Posterior vena cava (tissue), 2 donors: Measurements from ENCODE around the gene AMZ1. TPM values are rescaled to one million over a fixed set of nuclear protein-coding genes. Genes with fewer than 3 reads are reported as not detected.
A peak's percentile ranks its signal among the peaks of the same experiment; 100 is the strongest.

Experiments used
- DNase-seq: peaks from one replicate; pipeline ENCODE4 v3.0.0-alpha.2; 2020; ENCODE audit warnings: low spot score
- intact Hi-C, 2 donors: fragments of 100-400 bp; cut with DNase I; formaldehyde crosslinking; loops; one replicate each; pipeline versions ENCODE4 v1.14.1 to v1.14.2; 2022 to 2023
- total RNA-seq, 2 donors: library from RNA; stranded (reverse); fragmentation: NEBNext Ultra II Directional; extraction: Animal tissue kit (Norgen Biotek cat#: 25700); gene quantifications; one replicate each; pipeline ENCODE4 v1.2.1, GENCODE V29; 2021
- donor health status: DM: yes; HTN: yes; CAD: no.
- donor health status: DM: yes; HTN: yes; CAD: no.

Gene AMZ1
- total RNA-seq, 2 donors from 2014 or later: 0.32 to 1.1 TPM

DNA sequence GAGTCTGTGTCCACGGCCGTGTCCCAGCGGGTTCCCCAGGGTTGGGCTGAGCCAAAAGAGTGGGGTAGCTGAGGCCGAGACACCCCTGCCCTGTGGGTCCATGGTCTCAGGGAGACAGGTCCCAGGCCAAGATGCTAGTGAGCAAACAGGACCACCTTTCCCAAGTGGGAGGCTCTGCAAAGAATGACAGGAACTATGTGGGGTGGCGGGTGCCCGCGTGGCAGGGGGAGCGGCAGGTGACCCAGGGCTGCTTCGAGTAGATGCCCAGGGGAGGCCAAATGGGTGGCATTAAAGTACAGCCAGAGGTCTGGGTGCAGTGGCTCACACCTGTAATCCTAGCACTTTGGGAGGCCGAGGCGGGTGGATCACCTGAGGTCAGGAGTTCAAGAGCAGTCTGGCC, 38.0 kb upstream of the AMZ1 start:
- intact Hi-C loops: no loop called here
- no peak for DNase-seq

DNA sequence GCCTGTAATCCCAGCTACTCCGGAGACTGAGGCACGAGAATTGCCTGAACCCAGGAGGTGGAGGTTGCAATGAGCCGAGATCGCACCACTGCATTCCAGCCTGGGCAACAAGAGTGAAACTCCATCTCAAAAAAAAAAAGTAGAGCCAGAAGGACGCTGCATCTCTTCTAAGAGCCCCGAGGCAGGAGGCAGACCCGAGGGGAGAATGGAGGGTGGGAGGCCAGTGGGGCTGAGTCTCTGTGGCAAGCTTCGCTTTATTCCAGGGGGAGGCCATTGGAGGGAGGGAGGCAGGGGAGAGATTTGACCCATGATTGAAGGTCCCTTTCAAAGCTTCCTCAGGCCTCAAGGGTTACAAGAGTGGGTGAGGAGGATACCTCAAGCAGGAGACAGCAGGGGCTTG, 37.6 kb upstream of the AMZ1 start:
- intact Hi-C loops: no loop called here
- no peak for DNase-seq

DNA sequence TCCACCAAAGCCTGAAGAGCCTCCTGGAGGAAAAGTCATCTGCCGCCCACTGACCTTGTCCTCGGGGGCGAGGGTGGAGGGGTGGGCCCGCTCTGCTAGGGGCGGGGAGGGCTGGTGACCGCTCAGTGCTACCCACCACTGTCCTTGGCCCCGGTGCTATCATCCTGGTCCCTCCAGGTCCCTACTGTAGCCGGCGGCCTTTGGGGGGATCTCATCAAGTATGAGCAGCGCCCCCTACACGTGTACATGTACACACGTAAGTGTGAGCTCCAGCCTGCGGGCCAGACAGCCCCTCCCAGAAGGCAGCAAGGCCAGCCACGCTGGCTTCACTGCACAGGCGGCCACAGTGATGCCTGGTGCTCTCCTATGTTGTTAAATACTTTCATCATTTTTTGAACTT, 36.7 kb upstream of the AMZ1 start:
- peak; percentile 78 for DNase-seq
- intact Hi-C loops: no loop called here

DNA sequence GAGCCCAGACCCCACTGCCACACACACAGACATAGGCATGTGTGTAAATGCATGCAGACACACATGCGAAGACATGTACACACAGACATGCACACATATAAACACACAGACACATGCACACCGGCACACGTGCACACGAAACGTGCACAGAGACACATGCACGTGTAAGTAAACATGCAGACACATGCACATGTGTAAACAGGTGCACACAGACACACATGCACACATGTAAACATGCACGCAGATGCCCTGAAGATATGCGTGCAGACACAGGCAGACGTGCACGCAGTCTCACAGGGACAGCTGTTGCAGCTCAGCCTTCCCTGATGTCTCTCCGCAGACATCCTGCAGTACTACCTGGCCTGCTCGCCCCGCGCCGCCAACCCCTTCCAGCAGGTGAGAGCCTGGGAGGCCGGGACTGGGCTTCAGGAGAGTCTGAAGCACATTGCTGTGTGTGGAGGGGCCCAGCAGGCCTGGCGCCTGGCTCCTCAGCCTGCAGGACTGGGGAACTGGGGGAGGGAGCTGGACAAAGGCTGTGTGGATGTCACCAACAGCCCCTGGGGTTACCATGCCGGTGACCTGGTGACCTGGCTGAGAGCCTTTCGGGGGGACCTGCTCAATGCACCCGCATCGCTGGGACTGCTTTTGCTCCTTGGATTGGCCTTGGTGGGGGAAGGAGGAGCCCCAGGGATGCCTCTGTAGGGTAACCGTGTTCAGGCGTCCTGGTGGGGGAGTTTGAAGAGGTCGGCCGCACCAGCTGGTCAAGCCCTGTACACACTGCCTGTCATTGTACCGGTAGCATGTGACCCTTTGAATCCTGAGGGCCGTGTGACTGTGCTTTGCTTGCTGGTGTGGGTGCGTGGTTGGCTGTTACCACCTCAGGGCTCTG, 35.9 kb upstream of the AMZ1 start:
- no peak for DNase-seq
- intact Hi-C loops: no loop called here

DNA sequence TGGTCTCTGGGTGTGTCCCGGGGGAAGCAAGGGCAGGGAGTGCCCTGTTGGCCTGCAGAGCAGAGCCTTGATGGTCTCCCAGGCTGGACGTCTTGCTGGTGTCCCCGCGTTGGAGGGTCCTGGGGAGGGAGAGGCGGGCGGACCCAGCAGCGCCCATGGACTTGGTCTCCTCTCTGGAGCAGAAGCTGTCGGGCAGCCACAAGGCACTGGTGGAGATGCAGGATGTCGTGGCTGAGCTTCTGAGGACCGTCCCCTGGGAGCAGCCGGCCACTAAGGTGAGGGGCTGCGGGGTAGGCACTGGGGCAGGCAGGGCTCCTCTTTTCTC, 35.3 kb upstream of the AMZ1 start:
- intact Hi-C loops: no loop called here
- no peak for DNase-seq

DNA sequence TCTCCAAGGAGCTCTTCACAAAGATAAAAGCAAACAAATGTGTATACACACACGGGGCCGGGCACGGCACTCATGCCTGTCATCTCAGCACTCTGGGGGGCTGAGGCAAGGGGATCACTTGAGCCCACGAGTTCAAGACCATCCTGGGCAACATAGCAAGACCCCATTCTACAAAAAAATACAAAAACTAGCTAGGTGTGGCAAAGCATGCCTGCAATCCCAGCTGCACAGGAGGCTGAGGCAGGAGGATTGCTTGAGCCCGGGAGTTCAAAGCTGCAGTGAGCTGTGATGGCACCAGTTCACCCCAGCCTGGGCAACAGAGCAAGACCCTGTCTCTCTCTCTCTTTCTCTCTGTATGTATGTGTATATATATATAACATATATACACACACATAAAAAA, 33.9 kb upstream of the AMZ1 start:
- no peak for DNase-seq
- intact Hi-C loops: no loop called here

DNA sequence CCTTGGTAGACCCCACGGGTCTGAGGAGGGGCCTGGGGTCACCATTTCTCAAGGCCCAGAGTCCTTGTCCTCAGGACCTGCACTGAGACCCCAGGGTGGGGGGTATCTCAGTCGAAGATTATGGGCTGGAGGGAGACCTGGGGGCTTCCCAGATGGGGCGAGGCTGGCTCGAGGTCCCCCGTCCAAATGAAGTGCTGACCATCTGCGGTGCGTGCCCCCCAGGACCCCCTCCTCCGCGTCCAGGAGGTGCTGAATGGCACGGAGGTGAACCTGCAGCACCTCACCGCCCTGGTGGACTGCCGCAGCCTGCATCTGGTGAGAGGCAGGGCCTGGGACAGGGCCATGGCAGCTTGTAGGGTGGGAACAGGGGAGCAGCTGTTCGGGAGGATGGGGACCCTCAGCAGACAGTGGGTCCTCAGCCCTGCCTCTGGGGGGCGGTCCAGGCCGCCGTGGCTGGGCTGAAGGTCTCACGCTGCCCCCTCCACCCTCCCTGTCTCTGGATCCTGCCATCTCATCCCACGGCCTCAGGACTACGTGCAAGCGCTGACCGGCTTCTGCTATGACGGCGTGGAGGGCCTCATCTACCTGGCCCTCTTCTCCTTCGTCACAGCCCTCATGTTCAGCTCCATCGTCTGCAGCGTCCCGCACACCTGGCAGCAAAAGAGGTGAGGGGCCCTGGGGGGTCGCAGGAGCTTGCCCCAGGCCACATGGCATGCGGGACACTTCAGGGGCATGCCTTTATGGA, 32.0 kb upstream of the AMZ1 start:
- no peak for DNase-seq
- intact Hi-C loops: no loop called here

DNA sequence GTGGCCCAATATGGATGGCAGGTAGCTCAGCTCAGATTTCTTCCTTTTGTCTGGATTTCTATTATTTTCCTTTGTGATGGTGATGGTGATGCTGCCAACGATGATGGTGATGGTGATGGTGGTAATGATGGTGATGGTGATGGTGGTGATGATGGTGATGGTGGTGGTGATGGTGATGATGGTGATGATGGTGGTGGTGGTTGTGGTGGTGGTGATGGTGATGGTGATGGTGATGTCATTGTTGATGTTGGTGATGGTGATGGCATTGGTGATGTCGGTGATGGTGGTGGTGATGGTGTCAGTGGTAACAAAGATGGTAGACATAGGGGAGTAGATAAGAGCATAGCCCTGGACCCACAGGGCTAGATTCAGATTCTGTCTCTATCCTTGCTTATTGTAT, 30.8 kb upstream of the AMZ1 start:
- intact Hi-C loops: no loop called here

DNA sequence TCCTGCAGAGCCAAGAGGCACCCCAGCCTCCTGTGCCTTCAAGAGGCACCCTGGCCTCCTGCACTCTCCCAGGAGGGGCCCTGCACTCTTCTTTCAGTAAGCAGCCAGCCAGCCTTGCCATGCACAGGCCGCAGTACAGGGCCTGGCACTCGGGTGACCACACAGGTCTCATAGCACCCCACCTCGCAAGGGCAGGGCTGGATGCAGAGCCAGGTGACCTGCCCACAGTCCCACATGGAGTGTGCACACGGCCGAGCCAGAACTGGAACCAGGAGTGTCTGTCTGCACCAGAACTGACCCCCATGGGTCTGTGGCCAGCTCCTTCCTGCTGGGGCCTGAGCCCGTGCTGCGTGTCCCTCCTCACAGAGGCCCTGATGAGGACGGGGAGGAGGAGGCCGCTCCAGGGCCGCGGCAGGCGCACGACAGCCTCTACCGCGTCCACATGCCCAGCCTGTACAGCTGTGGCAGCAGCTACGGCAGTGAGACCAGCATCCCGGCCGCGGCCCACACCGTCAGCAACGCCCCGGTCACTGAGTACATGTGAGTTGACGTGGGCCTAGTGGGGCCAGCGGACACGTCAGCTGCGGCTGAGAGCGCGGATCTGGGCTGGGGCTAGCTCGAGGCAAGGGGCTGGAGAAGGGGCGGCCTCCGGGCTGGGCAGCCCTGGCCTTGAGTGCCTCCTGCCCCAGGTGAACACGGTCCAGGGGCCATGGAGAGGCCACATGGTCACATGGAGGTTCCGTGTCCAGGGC, 29.9 kb upstream of the AMZ1 start:
- intact Hi-C loops: no loop called here
- no peak for DNase-seq

More for the DNA sequence above, 30.8 kb upstream of the AMZ1 start:
- DNase-seq: no peak

DNA sequence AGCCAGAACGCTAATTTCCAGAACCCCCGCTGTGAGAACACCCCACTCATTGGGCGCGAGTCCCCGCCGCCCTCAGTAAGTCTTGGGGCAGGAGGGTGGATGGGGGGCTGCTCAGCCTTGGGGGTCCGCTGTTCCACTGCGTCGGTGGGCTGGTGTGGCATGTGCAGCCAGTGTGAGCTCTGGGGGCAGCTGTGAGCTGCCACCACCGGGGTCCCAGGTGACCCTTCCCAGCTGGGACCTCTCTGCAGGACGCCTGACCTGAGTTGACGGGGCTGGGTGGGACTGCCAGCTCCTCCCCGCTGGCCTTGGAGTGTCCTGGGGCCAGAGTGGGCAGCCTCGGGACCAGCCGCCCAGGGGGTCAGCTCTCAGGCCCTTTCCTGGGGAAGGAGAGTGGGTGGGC, 29.1 kb upstream of the AMZ1 start:
- intact Hi-C loops: no loop called here
- DNase-seq: no peak

DNA sequence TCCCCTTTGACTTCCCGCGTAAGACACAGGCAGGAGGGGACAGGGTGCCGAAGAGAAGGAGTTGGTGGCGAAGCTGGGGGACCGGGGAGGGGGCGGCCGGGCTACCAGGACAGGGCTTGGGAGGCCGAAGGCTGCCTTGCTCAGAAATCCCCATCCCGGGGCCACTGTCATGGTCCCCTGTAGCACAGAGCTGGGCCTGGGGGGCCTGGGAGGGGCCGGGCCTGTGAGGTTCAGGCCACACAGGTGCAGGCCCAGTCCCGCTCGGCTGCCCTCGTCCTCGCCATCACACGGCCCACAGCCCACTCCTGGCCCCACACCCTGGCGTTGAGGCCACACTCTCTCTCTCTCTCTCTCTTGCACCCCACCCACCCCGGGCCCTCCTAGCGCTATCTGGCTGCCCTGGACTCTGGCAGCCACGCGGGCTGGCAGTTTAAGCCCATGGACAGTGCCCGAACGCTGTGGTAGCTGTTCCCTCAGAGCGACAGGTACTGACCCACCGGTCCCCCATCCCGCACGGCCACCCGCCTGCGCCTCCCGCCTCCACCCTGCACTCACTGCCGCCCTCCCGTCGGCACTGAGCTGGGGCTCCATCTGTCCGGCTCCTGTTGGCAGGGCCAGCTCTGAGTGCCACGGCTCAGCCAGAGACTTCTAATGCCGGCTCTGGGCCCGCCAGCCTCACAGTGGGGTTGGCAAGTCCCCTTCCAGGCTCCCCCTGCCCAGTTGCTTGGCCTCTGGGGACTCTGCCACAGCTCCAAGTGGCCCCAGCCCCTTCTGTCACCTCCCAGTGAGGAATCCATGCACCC, 28.2 kb upstream of the AMZ1 start:
- DNase-seq: no peak
- intact Hi-C loops: loop anchor here in 1 of 2 donors (10.0 kb wide), 1 partner anchor 185 kb away; the partner anchor contains the start of gene GRIFIN

DNA sequence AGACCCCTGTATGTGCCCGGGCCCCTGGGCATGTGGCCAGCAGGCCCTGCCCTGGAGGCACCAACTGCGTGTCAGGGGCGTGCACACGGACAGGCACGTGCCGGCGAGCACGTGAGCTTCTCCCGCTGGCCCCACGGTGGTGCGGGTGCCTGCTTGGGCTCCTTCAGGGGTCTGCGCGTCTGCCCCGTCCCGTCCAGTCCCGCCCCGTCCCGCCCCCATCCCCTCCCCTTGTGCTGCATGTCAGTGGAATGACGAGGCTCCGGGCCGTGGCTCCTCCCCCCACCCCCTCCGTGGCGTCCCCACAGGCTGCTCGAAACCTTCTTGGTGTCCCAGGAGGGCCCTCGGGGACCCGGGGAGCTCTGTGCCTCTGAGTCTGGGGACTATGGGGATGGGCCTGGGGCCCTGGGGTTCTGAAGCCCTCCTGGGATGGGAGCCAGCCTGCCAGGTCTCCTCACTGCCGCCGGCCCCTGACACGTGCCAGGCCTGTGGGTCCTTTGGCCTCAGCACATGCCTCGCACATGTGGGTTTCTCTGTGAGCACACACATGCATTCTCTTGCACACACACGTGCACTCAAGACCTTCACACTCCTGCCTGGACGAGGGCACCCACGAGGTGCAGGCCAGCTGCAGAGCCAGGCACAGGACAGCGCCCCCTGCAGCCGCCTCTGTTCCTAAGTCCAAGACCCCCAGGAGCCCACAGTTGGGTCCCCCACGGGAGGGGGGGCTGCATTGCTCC, 27.5 kb upstream of the AMZ1 start:
- intact Hi-C loops: loop anchor here in 1 of 2 donors (10.0 kb wide), 1 partner anchor 186 kb away; the partner anchor contains the start of gene GRIFIN
- DNase-seq: no peak

DNA sequence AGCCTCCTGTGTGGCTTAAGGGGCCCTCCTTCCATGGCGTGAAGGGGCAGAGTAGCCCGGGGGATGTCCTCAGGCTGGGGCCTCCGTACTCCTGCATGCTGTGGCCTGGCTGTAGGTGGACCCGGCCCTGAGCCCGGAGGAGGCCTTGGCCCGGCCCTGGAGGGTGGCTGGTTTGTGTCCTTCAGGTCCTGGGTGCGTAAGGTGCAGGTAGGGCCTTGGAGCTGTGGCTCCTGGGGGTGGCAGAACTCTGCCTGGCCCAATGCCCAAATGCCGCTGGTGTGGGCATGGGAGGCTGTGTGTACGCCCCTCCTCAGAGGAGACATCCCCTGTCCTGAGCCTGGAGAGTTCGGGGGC, 26.9 kb upstream of the AMZ1 start:
- no peak for DNase-seq
- intact Hi-C loops: loop anchor here in 1 of 2 donors (10.0 kb wide), 1 partner anchor 186 kb away; the partner anchor contains the start of gene GRIFIN

DNA sequence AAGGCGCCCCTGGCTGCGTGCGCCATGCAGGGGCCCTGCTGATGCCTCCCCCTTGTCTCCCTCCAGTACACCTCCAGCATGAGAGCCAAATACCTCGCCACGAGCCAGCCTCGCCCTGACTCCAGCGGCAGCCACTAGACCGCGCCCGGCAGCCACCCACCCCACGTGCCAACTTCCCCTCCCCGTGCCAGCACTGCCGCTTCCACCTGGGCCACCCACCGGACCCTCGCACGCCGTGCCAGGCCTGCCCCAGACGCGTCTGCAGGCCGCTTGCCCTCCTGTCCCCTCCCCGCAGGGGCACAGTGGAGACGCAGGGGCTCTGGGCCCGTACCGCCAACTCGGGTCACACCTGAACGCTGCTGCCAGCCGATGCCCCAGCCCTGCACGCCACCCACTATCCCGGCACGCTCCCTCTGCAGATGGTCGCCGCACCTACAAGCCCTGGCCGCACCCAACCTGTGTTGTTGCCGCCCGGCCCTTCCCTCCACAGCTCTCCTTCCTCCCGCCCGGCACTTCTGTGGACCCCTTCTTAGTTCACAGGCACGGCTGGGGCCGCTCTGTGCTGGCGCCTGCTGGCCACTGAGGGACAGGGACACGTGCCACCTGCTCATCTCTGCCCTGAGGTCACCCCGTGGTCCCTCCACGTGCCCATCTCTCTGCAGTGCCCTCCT, 26.3 kb upstream of the AMZ1 start:
- DNase-seq: no peak
- intact Hi-C loops: loop anchor here in 1 of 2 donors (10.0 kb wide), 1 partner anchor 187 kb away; the partner anchor contains the start of gene GRIFIN

DNA sequence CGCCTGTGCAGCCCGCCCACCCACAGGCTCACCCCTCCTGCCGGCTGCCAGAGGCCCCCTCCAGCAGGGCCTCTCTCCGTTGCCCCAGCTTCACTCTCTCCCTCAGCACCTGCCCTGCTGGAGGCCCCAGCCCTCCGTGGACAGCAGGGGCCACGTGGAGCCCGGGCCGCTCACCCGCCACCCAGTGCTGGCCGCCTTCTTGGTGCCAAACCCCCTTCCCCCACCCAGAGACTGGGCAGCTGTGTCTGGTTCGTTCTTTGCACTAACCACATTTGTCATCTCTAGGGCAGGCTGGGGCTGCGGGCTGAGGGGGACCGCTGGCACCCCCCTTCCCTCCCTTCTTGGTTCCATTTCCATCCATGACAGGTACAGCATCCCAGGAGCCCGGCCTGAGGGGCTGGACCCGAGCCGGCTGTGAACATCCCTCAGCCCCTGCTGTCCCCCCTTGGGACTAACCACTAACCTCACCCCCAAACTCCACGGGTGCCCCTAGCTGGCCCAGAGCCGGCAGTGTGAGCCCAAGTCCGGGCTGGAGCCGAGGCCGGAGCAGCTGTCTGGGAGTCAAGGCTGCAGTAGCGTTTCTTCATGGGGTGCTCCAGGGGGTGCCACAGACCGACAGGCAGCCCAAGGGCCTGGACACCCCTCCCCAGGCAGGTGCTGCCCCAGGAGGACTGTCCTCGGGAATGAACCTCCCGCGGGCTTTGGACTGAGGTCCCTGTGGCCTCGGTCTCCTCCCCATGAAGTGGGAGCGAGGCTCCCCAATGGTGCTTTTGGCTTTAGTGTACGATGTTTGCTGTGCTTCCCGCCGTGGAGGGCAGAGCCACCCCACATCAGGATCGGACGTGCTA, 25.5 kb upstream of the AMZ1 start:
- intact Hi-C loops: loop anchor here in 1 of 2 donors (10.0 kb wide), 1 partner anchor 188 kb away; the partner anchor contains the start of gene GRIFIN
- no peak for DNase-seq

DNA sequence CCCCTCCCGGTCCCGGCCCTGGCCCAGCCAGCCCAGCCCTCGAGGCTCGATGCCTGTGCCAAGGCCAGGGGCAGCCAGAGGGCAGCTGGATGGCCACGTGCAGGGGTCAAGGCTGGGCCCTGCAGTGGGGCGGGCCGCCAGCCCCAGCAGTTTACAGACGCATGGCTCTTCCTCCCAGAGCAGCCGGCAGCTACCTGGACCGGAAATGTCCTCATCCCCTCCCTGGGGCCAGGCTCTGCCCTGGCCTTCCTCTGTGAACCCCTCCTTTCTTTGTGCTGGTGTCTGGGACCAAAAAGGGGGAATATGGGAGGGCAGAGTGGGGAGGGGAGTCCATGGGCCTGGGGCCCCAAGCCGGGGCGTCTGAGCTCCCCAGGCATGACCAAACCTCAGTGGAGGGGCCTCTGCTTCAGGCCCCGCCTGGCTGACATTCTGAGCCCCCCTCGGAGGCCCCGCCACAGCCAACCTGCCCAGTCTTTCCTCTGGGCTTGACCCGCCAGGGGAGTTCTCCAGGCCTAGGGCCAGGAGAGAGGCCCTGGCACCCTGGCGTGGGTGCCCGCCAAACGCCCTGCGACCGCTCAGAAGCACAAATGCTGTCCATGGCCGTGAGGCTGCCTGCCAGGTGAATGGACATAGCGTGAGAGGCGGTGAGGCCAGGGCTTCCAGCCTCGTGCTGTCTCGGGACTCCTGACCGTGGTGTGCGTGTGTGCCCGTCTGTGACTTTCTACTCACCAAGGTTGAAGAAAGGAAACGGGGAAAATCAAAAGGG, 24.7 kb upstream of the AMZ1 start:
- intact Hi-C loops: loop anchor here in 1 of 2 donors (10.0 kb wide), 1 partner anchor 189 kb away; the partner anchor contains the start of gene GRIFIN
- no peak for DNase-seq
